AG09319 (cell line): ENCODE data around the gene TOR1B.

Experiments used
- DNase-seq: peaks from one replicate; pipeline ENCODE4 v3.0.0-alpha.2; 2010; ENCODE audit warnings: low read depth; ENCODE audit errors: extremely low read depth
- TF ChIP-seq, protein P1 (sequence below): IDR thresholded peaks from 2 replicates; pipeline ENCODE4 v1.5.1; 2011; ENCODE audit warnings: low read depth, mild to moderate bottlenecking, inconsistent platforms, low read length, moderate library complexity

TOR1B gene

DNA sequence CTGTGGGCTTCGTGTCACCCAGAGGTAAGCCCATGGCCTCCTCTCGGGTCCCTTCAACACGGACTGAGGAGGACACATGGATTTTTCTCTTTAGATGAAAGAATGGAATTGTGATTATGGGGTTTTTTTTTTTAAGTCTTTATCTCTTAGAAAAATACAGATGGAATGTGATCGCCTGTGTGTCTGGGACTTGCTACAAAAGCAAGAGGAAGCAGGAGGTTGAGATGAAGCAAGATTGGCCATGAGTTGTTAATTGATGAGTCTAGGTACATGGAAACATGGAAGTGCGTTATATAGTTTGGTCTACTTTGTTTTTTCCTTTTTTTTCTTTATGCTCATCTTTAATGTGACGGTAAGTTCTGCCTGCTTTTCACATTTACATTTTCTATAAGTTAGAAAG lies 46.9 kb downstream of the TOR1B start:
- TF ChIP-seq, protein P1, sequence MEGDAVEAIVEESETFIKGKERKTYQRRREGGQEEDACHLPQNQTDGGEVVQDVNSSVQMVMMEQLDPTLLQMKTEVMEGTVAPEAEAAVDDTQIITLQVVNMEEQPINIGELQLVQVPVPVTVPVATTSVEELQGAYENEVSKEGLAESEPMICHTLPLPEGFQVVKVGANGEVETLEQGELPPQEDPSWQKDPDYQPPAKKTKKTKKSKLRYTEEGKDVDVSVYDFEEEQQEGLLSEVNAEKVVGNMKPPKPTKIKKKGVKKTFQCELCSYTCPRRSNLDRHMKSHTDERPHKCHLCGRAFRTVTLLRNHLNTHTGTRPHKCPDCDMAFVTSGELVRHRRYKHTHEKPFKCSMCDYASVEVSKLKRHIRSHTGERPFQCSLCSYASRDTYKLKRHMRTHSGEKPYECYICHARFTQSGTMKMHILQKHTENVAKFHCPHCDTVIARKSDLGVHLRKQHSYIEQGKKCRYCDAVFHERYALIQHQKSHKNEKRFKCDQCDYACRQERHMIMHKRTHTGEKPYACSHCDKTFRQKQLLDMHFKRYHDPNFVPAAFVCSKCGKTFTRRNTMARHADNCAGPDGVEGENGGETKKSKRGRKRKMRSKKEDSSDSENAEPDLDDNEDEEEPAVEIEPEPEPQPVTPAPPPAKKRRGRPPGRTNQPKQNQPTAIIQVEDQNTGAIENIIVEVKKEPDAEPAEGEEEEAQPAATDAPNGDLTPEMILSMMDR = no peak
- DNase-seq = no peak

GRCh38 chr9:129850821-129851550 lies 48.0 kb downstream of the TOR1B start:
- TF ChIP-seq, protein P1 = no peak
- DNase-seq = peak; percentile 34

DNA sequence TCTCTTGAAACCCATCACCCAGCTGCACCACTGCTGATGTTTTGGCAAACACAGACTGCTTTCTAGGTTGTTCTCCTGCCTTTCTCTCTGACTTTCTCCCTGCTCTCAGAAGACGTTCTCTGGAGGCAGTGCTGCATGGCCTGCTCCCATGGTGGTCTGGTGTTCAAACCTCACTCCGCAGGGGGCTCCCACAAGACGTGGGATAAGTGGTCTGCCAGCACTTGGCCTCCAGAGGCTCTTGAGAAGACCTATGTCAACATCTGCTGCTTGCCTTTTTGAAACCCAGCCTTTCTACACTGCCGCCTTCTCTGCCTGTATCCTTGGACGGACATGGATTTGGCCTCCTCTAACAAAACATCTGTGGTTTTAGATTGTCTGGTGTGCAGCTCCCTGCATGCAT lies 48.8 kb downstream of the TOR1B start:
- TF ChIP-seq, protein P1 = no peak
- DNase-seq = no peak

- TF ChIP-seq, protein P1 = no peak
- DNase-seq = no peak
Observed at GRCh38 chr9:129852579-129852978, 49.6 kb downstream of the TOR1B start.

DNA sequence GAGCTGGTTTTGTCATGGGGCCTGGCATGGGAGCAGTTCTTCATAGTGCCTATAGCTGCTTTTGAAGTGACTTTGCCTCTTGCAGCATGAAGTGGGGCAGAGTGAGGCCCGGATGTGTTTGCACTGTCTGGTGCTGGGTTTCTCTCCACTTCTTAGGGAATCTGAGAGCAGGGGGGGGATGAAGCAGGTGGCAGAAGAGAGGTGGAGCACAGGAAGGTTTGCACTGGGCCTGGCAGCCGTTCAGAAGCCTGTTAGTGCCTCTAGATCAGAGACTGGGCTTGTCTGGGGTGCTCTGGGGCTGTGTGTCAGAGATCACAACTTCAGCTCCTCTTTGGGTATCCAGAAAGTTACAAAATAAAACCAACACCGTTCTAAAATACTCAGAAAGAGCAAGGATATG lies 50.6 kb downstream of the TOR1B start:
- TF ChIP-seq, protein P1 = no peak
- DNase-seq = no peak

- DNase-seq = no peak
- TF ChIP-seq, protein P1 = no peak
Observed at GRCh38 chr9:129854588-129855110, 51.7 kb downstream of the TOR1B start.

GRCh38 chr9:129857207-129857606 lies 54.2 kb downstream of the TOR1B start:
- no peak for DNase-seq
- TF ChIP-seq, protein P1 = no peak
